ENCODE data around the gene TAOK1. TPM values are rescaled to one million over a fixed set of nuclear protein-coding genes. Genes with fewer than 3 reads are reported as not detected.

Gene TAOK1
- total and polyA plus RNA-seq, 4 donors: 4.3 to 20.5 (median 12.6) TPM

DNA sequence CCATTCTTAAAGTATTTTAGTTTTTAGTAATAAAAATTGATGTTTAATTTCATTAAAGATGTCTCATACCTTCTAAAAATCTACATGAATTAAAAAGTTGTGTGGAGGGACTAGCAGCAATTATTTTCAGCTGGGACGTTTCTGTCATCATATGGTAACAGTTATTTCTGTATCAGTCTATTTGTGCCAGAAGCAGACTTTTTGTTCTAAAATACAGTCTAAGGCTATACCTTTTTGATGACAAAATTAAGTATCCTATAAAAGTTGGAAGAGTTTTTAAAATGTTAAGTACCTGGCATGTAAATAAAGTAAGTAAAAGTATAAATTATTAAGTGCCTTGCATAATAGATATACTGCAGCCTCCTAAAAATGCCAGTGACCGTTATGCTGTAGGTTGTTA, 5.9 kb downstream of the TAOK1 start:
- no peaks in the 10 kb centered on the region for H3K9me3 ChIP-seq (ENCODE audit: control insufficient read depth in 4 of 4, low read length in 3 of 4)
- no peaks in the 10 kb centered on the region for H3K27me3 ChIP-seq (ENCODE audit: control insufficient read depth in 4 of 4, insufficient read depth in 4 of 4, low read length in 3 of 4)
- H3K4me3 ChIP-seq (ENCODE audit: low read depth in 1 of 3, low read length in 3 of 3): no peak overlapping the region
- H3K36me3 ChIP-seq (ENCODE audit: control insufficient read depth in 4 of 4, insufficient read depth in 3 of 4, low read depth in 1 of 4, low read length in 3 of 4): peaks cover 0 to 5% (median 3%) of the 10 kb centered on the region in 4 donors
- DNase-seq (ENCODE audit: low spot score): no peak
- peaks cover 0 to 15% (median 7%) of the 10 kb centered on the region in 4 donors for H3K4me1 ChIP-seq (ENCODE audit: control insufficient read depth in 4 of 4, insufficient read depth in 4 of 4, low read length in 3 of 4)
- no peak overlapping the region for H3K9ac ChIP-seq (ENCODE audit: low read depth in 1 of 2, low read length in 2 of 2)
- 88% methylated on average over 2 of the region's 2 CpGs for WGBS
- no peak for TF ChIP-seq HNF4G (IDR thresholded peaks at IDR 0.05)
- TF ChIP-seq FOXA1 (IDR thresholded peaks at IDR 0.05): no peak
- TF ChIP-seq SP1 (IDR thresholded peaks at IDR 0.05): no peak
- TF ChIP-seq HNF4A (conservative IDR thresholded peaks at IDR 0.05): no peak
- TF ChIP-seq, protein P1, sequence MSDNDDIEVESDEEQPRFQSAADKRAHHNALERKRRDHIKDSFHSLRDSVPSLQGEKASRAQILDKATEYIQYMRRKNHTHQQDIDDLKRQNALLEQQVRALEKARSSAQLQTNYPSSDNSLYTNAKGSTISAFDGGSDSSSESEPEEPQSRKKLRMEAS (IDR thresholded peaks at IDR 0.05): no peak
- TF ChIP-seq, protein P2, sequence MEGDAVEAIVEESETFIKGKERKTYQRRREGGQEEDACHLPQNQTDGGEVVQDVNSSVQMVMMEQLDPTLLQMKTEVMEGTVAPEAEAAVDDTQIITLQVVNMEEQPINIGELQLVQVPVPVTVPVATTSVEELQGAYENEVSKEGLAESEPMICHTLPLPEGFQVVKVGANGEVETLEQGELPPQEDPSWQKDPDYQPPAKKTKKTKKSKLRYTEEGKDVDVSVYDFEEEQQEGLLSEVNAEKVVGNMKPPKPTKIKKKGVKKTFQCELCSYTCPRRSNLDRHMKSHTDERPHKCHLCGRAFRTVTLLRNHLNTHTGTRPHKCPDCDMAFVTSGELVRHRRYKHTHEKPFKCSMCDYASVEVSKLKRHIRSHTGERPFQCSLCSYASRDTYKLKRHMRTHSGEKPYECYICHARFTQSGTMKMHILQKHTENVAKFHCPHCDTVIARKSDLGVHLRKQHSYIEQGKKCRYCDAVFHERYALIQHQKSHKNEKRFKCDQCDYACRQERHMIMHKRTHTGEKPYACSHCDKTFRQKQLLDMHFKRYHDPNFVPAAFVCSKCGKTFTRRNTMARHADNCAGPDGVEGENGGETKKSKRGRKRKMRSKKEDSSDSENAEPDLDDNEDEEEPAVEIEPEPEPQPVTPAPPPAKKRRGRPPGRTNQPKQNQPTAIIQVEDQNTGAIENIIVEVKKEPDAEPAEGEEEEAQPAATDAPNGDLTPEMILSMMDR (IDR thresholded peaks at IDR 0.05; ENCODE audit: low read depth, low read length, missing input control): no peak
- no peak for TF ChIP-seq ZBTB33 (IDR thresholded peaks at IDR 0.05)
- TF ChIP-seq, protein P3, sequence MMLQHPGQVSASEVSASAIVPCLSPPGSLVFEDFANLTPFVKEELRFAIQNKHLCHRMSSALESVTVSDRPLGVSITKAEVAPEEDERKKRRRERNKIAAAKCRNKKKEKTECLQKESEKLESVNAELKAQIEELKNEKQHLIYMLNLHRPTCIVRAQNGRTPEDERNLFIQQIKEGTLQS (IDR thresholded peaks at IDR 0.05): no peak
- TF ChIP-seq, protein P4, sequence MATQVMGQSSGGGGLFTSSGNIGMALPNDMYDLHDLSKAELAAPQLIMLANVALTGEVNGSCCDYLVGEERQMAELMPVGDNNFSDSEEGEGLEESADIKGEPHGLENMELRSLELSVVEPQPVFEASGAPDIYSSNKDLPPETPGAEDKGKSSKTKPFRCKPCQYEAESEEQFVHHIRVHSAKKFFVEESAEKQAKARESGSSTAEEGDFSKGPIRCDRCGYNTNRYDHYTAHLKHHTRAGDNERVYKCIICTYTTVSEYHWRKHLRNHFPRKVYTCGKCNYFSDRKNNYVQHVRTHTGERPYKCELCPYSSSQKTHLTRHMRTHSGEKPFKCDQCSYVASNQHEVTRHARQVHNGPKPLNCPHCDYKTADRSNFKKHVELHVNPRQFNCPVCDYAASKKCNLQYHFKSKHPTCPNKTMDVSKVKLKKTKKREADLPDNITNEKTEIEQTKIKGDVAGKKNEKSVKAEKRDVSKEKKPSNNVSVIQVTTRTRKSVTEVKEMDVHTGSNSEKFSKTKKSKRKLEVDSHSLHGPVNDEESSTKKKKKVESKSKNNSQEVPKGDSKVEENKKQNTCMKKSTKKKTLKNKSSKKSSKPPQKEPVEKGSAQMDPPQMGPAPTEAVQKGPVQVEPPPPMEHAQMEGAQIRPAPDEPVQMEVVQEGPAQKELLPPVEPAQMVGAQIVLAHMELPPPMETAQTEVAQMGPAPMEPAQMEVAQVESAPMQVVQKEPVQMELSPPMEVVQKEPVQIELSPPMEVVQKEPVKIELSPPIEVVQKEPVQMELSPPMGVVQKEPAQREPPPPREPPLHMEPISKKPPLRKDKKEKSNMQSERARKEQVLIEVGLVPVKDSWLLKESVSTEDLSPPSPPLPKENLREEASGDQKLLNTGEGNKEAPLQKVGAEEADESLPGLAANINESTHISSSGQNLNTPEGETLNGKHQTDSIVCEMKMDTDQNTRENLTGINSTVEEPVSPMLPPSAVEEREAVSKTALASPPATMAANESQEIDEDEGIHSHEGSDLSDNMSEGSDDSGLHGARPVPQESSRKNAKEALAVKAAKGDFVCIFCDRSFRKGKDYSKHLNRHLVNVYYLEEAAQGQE (IDR thresholded peaks at IDR 0.05): no peak
- TF ChIP-seq JUND (IDR thresholded peaks at IDR 0.05): no peak
- no peak for TF ChIP-seq TAF1 (conservative IDR thresholded peaks at IDR 0.05)
- no peak for TF ChIP-seq RXRA (IDR thresholded peaks at IDR 0.05)
- TF ChIP-seq RAD21 (IDR thresholded peaks at IDR 0.05): no peak
- no peak for TF ChIP-seq EGR1 (IDR thresholded peaks at IDR 0.05; ENCODE audit: low read depth in 2 of 2)
- H3K27ac ChIP-seq (ENCODE audit: low read depth in 1 of 2, low read length in 2 of 2): no peak overlapping the region

DNA sequence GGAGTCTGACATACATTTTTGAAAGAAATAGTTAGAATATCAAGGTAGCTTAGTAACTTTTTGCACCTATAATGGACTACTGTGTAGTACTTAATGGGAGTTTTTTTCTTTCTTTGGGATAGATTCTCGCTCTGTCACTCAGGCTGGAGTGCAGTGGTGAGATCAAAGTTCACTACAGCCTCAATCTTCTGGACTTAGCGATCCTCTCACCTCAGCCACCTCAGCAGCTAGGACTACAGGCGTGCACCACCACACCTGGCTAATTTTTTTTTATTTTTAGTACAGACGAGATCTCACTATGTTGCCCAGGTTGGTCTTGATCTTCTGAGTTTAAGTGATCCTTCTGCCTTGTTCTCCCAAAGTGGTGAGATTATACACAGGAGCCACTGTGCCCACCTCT, 9.5 kb downstream of the TAOK1 start:
- no peak overlapping the region for H3K9ac ChIP-seq (ENCODE audit: low read depth in 1 of 2, low read length in 2 of 2)
- H3K36me3 ChIP-seq (ENCODE audit: control insufficient read depth in 4 of 4, insufficient read depth in 3 of 4, low read depth in 1 of 4, low read length in 3 of 4): peaks cover 3 to 7% (median 4%) of the 10 kb centered on the region in 4 donors
- no peaks in the 10 kb centered on the region for H3K9me3 ChIP-seq (ENCODE audit: control insufficient read depth in 4 of 4, low read length in 3 of 4)
- H3K27me3 ChIP-seq (ENCODE audit: control insufficient read depth in 4 of 4, insufficient read depth in 4 of 4, low read length in 3 of 4): no peaks in the 10 kb centered on the region
- TF ChIP-seq ZBTB33 (IDR thresholded peaks at IDR 0.05) (no peak), SP1 (IDR thresholded peaks at IDR 0.05) (no peak), RXRA (IDR thresholded peaks at IDR 0.05) (no peak), EGR1 (IDR thresholded peaks at IDR 0.05; ENCODE audit: low read depth in 2 of 2) (no peak)
- TF ChIP-seq, protein P1 (IDR thresholded peaks at IDR 0.05): no peak
- H3K4me3 ChIP-seq (ENCODE audit: low read depth in 1 of 3, low read length in 3 of 3): no peak overlapping the region
- 93% methylated on average over 4 of the region's 4 CpGs for WGBS
- H3K4me1 ChIP-seq (ENCODE audit: control insufficient read depth in 4 of 4, insufficient read depth in 4 of 4, low read length in 3 of 4): no peaks in the 10 kb centered on the region
- DNase-seq (ENCODE audit: low spot score): no peak
- no peak overlapping the region for H3K27ac ChIP-seq (ENCODE audit: low read depth in 1 of 2, low read length in 2 of 2)

Data from liver (tissue), 9 donors.